ENCODE data around the gene CDH24. TPM values are rescaled to one million over a fixed set of nuclear protein-coding genes. Genes with fewer than 3 reads are reported as not detected.

The CDH24 gene
- total and polyA plus RNA-seq, 2 experiments from 2014 or later: 6.9 to 18.0 TPM

DNA sequence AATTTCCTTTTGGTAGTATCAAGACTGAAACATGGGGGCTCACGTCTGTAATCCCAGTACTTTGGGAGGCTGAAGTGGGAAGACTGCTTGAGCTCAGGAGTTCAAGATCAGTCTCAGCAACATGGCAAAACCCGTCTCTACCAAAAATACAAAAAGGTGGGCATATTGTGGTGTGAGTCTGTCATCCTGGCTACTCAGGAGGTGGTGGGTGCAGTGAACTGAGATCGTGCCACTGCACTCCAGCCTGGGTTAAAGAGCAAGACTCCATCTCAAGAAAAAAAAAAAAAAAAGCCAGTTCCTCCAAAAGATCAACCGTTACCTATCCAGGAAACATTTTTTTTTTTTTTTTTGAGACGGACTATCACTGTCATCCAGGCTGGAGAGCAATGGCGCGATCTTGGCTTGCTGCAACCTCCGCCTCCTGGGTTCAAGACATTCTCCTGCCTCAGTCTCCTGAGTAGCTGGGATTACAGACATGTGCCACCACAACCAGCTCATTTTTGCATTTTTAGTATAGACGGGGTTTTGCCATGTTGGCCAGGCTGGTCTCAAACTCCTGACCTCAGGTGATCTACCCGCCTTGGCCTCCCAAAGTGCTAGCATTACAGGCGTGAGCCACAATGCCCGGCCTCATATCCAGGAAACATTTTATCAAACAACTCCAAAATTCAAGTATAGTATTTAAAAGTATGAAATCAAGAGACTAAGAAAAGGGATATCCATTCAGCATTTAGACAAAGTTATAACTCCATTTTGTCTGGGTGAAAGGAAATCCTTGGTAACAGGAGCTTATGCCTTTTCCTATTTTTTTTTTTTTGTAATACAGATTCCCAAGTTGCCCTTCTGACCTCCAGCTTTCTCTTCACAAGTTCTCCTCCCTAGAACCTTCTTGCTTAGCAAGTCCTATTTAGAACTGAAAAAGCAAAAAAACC is 34.2 kb upstream of the CDH24 start:
- 96% methylated on average over 11 of the region's 12 CpGs for WGBS (ENCODE audit: low lambda C conversion rate, missing lambda C conversion rate)
- H3K4me3 ChIP-seq: no peak overlapping the region

GRCh38 chr14:23090254-23090636 is 32.9 kb upstream of the CDH24 start:
- no peaks in the 10 kb centered on the region for H3K9me3 ChIP-seq (ENCODE audit: low read depth)
- H3K9me2 ChIP-seq (replicated peaks; ENCODE audit: insufficient read depth): no peaks in the 10 kb centered on the region
- no peak overlapping the region for H3K27ac ChIP-seq
- H2AFZ ChIP-seq: no peak overlapping the region
- peaks cover 7% of the 10 kb centered on the region for H3K4me1 ChIP-seq (ENCODE audit: insufficient read depth)
- peaks cover 7% of the 10 kb centered on the region for H3K36me3 ChIP-seq (replicated peaks; ENCODE audit: insufficient read depth, low read depth)
- H4K20me1 ChIP-seq (ENCODE audit: insufficient read depth, poor library complexity, severe bottlenecking): peaks cover 26% of the 10 kb centered on the region
- H3K4me2 ChIP-seq: no peak overlapping the region
- 75% methylated on average over 4 of the region's 4 CpGs for WGBS (ENCODE audit: low lambda C conversion rate, missing lambda C conversion rate)
- DNase-seq (ENCODE audit: low spot score): no peak
- H3K27me3 ChIP-seq: no peaks in the 10 kb centered on the region
- H3K79me2 ChIP-seq: peaks cover 75% of the 10 kb centered on the region
- H3K4me3 ChIP-seq: no peak overlapping the region
- TF ChIP-seq EZH2phosphoT487 (IDR thresholded peaks at IDR 0.05; ENCODE audit: low read depth, severe bottlenecking, unreplicated experiment) (no peak), EZH2 (IDR thresholded peaks at IDR 0.05; ENCODE audit: borderline replicate concordance) (no peak)
- TF ChIP-seq, protein P1, sequence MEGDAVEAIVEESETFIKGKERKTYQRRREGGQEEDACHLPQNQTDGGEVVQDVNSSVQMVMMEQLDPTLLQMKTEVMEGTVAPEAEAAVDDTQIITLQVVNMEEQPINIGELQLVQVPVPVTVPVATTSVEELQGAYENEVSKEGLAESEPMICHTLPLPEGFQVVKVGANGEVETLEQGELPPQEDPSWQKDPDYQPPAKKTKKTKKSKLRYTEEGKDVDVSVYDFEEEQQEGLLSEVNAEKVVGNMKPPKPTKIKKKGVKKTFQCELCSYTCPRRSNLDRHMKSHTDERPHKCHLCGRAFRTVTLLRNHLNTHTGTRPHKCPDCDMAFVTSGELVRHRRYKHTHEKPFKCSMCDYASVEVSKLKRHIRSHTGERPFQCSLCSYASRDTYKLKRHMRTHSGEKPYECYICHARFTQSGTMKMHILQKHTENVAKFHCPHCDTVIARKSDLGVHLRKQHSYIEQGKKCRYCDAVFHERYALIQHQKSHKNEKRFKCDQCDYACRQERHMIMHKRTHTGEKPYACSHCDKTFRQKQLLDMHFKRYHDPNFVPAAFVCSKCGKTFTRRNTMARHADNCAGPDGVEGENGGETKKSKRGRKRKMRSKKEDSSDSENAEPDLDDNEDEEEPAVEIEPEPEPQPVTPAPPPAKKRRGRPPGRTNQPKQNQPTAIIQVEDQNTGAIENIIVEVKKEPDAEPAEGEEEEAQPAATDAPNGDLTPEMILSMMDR (IDR thresholded peaks at IDR 0.05; ENCODE audit: poor library complexity): no peak

More for the DNA sequence above, 34.2 kb upstream of the CDH24 start:
- Histone ChIP-seq H3K36me3 (replicated peaks; ENCODE audit: insufficient read depth, low read depth) (peaks cover 7% of the 10 kb centered on the region), H3K9me2 (replicated peaks; ENCODE audit: insufficient read depth) (no peaks in the 10 kb centered on the region), H3K9me3 (ENCODE audit: low read depth) (no peaks in the 10 kb centered on the region), H3K27me3 (no peaks in the 10 kb centered on the region), H3K4me1 (ENCODE audit: insufficient read depth) (peaks cover 8% of the 10 kb centered on the region), H2AFZ (no peak overlapping the region), H3K4me2 (no peak overlapping the region), H3K27ac (no peak overlapping the region), H4K20me1 (ENCODE audit: insufficient read depth, poor library complexity, severe bottlenecking) (peaks cover 26% of the 10 kb centered on the region), H3K79me2 (peaks cover 81% of the 10 kb centered on the region)
- no peak for DNase-seq (ENCODE audit: low spot score)
- TF ChIP-seq, protein P1 (IDR thresholded peaks at IDR 0.05; ENCODE audit: poor library complexity): no peak
- TF ChIP-seq EZH2 (IDR thresholded peaks at IDR 0.05; ENCODE audit: borderline replicate concordance) (no peak), EZH2phosphoT487 (IDR thresholded peaks at IDR 0.05; ENCODE audit: low read depth, severe bottlenecking, unreplicated experiment) (no peak)

GRCh38 chr14:23089498-23090253 is 32.4 kb upstream of the CDH24 start:
- peaks cover 78% of the 10 kb centered on the region for H3K79me2 ChIP-seq
- no peak overlapping the region for H2AFZ ChIP-seq
- no peak overlapping the region for H3K27ac ChIP-seq
- no peak overlapping the region for H3K4me3 ChIP-seq
- H3K4me2 ChIP-seq: no peak overlapping the region
- H3K27me3 ChIP-seq: no peaks in the 10 kb centered on the region
- WGBS (ENCODE audit: low lambda C conversion rate, missing lambda C conversion rate): 96% methylated on average over 12 of the region's 12 CpGs
- H3K9me3 ChIP-seq (ENCODE audit: low read depth): no peaks in the 10 kb centered on the region
- DNase-seq (ENCODE audit: low spot score): no peak
- no peaks in the 10 kb centered on the region for H3K9me2 ChIP-seq (replicated peaks; ENCODE audit: insufficient read depth)
- TF ChIP-seq EZH2phosphoT487 (IDR thresholded peaks at IDR 0.05; ENCODE audit: low read depth, severe bottlenecking, unreplicated experiment): no peak
- TF ChIP-seq, protein P1 (IDR thresholded peaks at IDR 0.05; ENCODE audit: poor library complexity): no peak
- no peak for TF ChIP-seq EZH2 (IDR thresholded peaks at IDR 0.05; ENCODE audit: borderline replicate concordance)
- H3K4me1 ChIP-seq (ENCODE audit: insufficient read depth): peaks cover 7% of the 10 kb centered on the region
- peaks cover 7% of the 10 kb centered on the region for H3K36me3 ChIP-seq (replicated peaks; ENCODE audit: insufficient read depth, low read depth)
- peaks cover 26% of the 10 kb centered on the region for H4K20me1 ChIP-seq (ENCODE audit: insufficient read depth, poor library complexity, severe bottlenecking)
